Mucosa of gallbladder (tissue), 1 donor: ENCODE results near the gene TNS3. TPM values are rescaled to one million over a fixed set of nuclear protein-coding genes. Genes with fewer than 3 reads are reported as not detected.

Source experiments
- DNase-seq: peaks from one replicate; pipeline ENCODE4 v3.0.0-alpha.2; 2020; ENCODE audit warnings: low spot score
- total RNA-seq: library from RNA; stranded (reverse); gene quantifications from one replicate; pipeline ENCODE4 v1.2.1, GENCODE V29; 2021
- donor health status: DM: no; HTN: no; CAD: no.

TNS3 gene
- total RNA-seq, 1 donor from 2014 or later, result 97.2 TPM

DNA sequence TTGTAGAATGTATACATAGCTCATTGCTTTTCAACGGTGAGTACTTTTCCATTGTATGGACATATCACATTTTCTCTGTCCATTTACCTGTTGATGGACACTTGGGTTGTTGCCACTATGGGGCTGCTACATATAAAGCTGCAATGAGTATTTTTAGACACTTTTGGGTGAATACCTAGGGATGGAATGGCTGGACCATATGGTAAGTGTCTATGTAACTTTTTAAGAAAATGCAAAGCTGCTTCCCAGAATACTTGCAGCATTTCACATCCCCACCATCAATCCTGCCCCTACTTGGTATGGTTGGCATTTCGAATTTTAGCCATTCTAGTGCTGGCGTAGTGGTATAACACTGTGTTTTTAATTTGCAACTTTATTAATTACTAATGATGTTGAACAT, 274.6 kb downstream of the TNS3 start:
- DNase-seq, result no peak

DNA sequence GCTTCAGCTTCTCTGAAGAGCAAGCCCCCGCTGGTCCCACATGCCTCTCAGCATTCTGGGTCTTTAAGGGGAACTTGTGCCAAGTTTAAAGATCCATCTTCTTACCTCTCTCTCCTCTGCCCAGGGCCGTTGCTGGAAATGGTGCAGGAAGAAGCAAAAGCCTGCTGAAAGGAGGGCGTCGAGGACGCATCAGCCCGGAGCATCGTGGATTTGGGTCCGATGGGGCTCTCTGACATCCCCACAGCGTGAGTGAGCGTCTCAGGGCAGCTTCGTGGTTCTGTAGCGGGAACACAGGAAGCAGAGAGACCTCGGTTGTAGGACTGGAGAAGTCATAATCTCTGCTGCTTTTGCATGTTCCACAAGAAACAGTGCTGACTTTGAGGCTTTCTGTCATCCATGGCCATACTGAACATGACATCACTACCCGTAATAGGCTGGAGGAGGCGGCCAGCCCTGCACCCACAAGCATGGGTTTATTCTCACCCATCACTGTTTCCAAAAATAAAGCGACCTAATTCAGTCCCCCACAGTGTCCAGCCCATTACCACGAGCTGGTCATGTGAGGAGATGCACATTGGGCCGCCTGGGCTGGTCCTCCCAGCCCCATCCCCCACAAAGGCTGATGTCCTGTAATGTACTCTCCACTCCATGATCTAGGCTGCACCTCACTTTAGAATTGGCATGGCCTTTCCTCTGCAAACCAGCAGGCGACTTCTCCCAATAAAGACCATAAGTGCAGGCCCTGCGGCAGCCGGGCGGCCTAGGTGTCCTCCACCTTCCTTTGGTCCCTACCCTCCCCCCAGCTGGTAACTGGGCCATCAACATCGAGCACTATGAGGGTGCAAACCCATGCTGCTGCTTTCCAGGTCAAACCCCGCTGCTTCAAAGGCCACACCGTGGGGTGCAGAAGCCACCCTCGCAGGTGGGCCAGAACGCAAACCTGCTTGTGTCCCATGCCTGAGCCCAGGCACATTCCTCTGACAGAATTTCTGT, 276.9 kb downstream of the TNS3 start:
- DNase-seq, result no peak

DNA sequence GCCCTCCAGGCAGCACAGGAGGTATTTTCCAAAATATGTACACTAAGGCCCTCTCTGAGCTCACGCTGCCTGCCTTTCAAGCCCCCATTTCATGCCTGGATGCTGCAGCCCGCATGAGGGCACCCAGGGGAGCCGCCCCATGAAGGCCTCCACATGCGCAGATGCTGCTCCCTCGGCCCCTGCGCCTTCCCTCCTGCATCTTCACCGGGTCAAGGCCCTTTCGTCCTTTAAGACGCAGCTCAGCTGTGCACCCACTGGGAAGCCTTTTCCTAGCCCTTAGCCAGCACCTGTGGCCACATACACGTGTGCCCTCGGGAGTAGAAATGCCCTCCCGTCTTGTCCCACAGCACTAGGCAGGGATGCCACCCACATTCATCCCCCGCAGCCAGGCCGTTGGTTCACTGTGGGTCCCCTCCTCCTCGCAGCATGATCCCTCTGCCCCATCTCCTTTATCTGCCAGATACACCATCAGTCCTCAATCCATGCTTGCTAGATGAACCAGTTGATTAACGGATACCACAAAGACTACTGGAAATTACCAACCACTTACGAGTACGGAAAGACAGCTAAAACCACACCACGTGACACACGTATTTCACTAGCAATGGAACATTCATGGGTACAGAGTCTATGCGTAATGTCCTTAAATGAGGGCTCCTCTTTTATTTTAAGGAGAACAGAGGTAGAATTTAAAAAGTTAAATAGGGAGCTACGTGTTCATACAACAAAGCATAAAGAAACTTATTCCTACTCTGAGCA, 278.0 kb downstream of the TNS3 start:
- DNase-seq, result no peak

DNA sequence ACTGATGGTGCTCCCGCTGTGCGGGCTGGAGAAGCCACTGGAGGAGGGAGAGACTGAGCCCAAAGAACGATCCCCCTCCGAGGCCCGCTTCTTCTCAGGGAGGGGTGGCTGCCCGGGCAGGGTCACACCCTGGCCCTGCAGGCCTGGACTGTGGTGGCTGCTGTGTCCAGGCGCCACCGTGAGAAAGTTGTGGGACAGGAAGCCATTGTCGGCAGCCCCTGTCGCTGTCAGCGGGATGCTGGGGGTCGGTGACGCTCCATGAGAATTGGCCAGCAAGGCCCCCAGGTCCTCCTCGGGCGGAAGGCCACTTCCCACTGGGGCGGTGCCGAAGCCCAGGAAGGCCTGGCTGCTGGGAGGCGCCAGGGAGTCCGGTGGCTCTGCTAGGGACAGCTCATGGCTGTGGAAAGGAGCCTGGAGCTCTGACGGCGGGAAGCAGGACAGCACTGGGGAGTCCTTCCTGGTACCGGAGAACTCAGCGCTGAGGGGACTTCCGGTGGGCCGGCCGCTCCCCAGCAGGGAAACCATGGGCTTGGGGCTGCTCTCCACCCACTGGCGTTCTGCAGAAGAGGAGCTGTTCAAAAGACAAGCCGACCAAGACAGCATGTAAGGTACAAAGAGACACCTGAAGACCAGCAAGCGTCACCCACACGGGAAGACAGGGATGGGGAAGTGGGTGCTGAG, 278.8 kb downstream of the TNS3 start:
- DNase-seq, result no peak

DNA sequence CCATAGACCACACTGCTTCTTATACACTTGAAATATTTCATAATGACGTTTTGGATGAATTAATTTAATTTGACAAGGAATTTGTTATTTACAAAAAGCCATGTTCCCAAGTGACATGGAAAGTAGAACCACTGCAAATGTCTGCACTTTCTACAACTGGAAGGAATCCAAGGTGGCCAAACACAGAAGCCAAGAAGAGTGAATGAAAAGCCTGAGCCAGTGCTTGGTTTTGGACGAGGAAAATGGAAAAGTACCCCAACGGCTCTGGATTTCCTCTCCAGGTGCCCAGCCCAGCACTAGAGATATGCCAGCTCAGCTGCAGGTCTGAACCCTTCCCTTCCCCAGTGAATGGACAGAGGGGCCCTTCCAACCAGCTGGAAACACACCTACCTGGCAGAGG, 279.4 kb downstream of the TNS3 start:
- DNase-seq, result no peak

DNA sequence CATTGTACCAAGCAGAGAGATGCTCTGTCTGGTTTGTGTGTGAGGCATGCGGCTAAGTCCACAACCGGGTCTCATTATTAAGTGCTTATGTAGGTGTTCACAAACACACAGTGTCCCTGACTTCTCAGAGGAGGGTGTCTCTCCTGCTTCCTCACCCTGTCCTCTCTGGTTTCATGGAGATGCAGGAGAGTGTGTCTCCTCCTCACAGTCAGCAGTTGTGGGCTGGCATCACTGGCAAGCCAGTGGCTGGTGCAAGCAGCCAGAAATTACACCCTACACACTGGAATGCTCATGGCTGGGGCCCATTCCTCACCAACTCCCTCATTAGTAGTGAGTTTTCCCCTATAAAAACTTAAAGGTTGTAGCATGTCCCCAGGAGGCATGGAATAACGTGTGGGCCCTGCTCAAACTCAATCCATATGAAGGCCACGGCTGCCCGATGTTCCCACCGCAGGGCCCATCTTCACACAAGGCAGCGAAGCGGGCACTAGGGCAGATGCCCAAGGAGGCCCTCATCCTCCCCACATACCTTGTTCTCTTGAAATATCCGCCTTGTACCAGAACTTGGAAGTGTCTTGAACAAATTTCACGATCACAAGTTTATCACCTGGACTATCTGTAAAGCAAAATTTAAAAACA, 280.1 kb downstream of the TNS3 start:
- DNase-seq, result no peak

DNA sequence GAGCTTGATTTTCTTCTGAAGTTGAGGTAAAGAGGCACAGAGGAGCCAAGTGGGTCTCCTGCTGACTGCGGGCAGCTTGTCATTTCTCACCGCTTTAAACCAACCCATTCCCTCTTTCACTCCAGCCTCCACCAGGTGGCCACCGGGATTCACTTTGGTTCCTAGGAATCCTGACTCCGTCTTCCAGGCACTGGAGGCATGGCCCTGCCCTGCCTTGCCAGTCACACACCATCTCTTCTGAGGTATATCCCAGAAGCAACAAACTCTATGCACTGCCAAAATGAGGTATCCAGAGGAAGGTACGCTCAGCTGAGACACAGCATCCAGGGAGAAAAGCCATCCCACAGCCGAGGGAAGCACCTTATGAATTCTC, 280.8 kb downstream of the TNS3 start:
- DNase-seq, result no peak

DNA sequence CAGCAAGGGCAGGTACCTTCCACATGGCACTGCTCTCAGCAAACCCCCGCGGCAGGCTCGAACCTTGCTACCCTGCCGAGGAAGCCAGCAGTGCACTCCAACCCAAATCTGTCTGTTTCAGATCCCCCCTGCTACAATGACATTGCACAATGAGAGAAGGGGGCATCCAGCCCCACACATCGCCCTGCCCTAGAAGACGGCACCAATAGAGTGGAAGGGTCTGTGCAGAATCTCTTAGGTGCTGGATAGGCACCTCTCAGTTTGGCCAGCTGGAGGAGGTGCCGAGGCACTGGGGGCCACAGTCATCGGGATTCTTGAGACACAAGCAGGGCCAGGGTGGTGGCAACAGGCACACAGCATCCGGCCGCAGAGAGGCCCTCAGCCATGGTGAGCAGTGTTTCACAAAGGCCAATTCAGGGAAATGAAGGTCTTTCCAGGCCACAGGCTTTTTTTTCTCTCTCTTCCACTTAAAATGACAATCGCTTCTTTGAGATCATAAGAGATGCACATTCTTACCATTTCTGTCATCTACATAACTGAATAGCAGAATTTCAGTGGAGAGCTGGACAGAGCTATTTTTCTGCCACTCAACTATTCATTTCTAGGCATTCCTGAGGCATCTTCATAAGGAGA, 281.3 kb downstream of the TNS3 start:
- DNase-seq, result no peak

DNA sequence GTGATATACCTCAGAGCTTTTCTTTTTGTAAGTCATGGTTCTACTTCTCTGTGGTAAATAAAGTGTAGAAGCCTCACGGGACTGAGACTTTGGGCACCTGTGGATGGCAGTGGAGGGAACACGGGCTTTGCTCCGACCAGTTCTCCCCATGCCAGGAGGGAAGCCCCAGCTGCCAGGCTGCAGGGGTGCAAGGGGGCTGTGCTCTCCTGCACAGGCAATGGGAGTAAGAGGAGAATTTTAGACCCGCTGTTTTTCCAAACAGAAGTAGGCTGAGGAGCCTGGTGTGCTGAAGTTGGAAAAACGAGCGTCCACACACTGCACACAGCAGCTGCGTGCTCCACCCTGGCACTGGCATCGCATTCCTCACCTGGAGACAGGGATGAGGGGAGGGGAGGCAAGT, 282.4 kb downstream of the TNS3 start:
- no peak for DNase-seq

DNA sequence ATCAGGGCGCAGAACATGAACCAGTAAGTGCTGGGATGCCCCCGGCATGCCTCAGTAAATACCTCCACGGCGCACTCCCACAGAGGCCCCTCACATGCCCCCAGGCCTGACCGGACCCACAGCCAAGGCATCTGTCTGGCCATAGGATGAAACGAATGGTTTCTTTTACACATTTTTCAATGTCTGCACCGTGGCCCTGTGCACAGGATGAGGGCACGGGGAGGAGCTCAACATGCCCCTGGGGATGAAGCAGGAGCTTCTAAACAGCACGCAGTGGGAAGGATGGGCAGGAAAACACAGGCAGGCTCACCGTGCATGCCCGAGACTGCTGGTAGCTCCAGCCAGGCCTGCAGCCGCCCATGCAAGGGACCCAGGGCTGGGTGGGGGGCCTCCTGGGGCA, 283.3 kb downstream of the TNS3 start:
- no peak for DNase-seq

DNA sequence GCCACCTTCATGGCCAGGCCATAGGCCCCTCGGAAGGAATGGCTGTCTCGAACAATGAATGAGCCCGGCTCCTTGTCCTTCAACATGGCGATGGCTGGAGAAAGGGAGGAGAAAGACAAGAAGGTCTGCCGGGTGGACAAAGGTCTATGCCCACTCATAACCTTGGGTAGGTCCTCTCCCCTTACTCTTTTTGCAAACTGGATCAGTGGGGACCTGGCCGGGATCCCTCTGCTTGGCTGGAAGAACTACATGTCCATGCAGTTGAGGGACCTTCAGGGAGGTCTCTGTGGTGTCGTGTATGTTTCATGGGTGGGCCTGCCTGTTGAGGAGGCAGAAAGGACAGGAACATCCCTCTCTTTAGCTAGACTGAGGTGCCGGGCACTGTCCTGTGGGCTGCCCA, 284.8 kb downstream of the TNS3 start:
- no peak for DNase-seq

DNA sequence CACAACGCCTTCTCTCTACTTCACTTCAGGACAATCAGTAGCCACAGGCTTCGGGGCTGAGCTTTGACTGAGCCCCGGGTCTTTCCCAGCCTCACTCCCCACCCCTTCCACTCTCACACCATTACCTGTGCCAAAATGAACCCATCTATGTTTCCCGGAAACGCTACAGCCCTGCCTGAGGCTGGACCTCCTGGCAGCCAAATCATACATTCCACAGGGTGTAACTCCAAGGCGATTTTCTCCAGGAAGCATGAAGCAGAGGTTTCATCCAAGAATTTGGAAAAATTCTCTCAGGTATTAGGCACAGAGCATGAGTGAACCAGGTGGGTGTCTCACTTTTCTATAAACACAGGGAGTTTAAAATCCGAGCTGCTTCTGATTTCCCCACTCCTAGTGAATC, 286.3 kb downstream of the TNS3 start:
- DNase-seq, result no peak

DNA sequence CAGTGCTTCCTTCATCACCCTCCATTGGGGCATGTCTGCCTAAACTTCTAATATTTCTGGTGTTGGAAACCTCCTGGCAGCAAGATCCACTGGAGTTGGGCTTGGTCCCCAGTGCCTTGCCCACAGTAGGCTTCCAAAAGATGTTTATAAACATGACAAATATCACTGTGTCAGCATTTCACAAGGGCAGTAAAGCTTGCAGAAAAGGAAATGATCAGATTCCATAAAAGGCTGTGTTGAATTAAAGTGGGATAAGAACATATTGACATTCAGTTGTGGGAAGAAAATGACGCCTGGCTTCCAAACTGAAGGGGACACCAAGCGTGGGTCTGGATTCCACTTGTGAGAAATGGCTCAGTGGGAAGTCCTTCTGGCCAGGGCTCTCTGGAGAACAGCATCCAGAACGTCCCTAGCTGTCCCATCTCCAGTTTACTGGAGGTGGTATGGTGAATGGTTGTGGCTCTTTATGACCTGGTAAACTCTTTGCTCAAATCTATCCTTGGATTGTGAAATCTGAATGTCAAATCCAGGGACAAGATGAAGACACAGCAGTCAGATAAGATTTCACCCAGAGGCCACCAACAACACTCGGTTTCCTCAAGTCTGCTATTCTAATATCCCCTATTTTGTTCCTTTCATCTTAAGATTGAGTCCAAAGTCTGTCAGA, 287.2 kb downstream of the TNS3 start:
- DNase-seq, result no peak

DNA sequence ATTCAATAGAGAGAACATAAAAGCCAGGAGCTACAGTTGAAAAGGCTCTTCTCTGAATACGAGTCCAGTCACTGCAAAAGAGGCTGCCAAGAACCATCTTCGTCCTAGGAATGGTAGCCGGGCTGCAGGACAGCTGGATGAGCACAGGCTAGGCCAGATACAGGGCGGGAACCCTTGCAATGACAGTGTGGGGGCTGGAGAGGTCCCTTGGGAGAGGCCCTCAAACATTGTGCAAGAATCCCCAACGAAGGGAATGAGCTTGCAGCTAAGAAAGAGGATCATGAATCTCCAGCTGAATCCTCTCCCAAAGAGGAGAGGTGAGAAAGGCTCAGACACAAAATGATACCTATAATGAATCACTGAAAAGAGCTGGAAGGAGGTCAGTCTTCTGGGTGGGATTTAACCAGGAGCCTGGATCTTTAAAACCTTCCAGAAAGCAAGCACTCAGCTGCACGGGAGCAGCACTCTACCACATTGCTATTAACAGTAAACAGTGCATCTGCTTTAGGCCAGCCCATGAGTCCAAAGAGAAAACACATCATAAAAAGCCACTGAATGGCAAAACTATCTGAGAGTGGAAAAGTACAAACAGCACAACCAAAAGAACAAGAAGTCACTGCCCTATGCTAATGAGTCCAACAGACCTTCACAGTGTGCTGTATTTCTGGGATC, 287.9 kb downstream of the TNS3 start:
- DNase-seq, result peak; percentile 47

DNA sequence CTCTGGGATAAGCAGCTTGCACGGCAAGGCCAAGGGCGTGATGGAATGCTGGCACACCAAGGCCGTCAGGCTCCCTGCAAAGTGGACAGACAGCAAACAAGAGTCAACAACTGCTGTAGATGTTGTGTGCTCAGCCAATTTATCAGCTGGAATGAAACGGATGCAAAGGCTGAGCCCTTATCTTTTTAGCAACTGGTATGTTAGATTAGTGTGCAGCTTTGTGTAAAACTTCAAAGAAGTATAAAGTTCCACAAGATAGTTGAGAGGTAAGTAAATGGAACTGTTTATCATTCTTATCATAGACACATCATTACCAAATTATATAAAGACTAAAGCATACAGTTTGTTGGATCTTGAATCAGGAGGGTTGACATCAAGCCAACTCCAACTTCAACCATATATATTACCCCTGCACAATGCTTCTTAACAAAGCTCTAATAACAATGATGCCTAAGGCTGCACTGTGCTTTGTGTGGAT, 289.0 kb downstream of the TNS3 start:
- DNase-seq, result no peak

DNA sequence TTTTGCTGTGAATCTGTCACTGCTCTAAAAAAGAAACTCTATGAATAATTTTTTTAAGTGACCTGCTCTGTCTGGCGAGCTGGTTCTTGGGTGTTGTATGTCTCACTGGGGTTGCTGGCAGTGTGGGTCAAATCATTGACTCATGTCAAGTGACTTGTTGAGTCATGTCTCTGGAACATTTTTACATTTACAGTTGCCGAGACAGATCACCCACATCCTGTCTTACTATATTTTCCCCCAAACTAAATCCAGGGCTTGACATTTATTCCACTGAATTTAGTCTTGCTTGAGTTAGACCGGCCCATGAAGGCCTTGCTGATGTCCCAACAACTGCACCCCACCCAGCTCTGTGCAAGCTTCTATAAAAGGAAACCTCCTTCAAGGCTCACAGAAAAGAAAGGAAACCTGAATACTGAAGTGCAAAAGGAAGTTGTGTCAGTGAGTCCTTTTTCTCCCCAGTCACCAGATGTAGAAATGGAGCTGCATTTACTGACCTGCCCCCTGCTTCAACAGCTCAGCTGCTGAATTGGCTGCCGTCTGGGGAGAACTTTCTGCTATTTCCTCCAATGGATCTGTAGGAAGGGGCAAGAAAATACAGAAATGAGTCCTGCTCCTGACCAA, 290.3 kb downstream of the TNS3 start:
- no peak for DNase-seq

DNA sequence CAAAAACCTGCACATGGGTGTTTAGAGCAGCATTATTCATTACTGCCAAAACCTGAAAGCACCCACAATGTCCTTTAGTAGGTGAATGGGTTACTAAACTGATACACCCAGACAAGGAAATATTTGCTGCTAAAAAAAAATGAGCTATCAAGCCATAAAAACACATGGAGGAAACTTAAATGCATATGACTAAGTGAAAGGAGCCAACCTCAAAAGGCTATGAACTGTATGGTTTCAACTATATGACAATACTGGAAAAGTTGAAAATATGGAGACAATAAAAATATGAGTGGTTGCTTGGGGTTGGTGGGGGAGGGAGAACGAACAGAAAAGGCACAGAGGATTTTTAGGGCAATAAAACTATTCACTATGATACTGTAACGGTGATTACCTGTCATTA, 291.0 kb downstream of the TNS3 start:
- no peak for DNase-seq

DNA sequence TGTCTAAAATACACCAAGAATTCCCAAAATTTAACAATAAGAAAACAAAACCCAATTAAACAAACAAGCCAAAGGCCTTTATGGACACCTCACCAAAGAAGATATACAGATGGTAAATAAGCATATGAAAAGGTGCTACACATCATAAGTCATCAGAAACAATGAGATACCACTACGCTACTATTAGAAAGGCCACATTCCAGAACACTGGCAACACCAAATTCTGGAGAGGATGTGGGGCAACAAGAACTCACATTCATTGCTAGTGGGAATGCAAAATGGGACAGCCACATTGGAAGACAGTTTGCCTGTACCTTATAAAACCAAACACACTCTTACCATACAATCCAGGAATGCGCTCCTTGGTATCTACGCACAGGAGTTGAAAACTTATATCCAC, 291.4 kb downstream of the TNS3 start:
- DNase-seq, result no peak

DNA sequence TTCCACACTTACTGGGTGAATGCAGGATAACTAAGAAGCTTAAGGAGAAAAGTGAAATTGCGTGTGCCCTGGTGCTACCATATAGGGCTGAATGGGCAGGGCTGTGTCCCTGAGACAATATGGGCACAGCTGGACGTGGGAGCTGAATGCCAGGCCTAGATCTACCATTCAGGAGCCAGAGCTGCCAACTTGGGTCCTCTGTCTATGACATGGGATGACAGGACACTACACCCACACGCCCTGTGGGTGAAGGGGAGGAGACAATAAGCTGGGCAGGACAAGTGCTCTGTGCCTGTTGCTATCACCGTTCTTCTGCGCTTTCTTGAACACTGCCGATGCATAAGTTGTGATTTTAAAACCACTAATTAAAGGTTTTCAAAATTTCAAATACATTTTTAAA, 293.9 kb downstream of the TNS3 start:
- DNase-seq, result no peak
